Stimulated activated naive CD8-positive, alpha-beta T cell treated with anti-CD3 and anti-CD28 coated beads, Interleukin-15, amount 100 ng/mL, for 72 hours (primary cell): ENCODE data around the gene PCNX1.
A peak's percentile ranks its signal among the peaks of the same experiment; 100 is the strongest.
"Not testable (repeated sequence)": the region's sequence is repeated elsewhere in the genome, so short reads cannot be mapped to it uniquely, and the experiment has no call there.

Experiments
- ATAC-seq: fragments of 150-1000 bp; cut with Tn5 transposase; 2 replicates; pipeline ENCODE4 v1.10.0; 2021; ENCODE audit warnings: mild to moderate bottlenecking, moderate library complexity
- DNase-seq, 2 donors: peaks; one replicate each; pipeline ENCODE4 v3.0.0; 2021 to 2022
- H3K27ac Mint-ChIP-seq, 2 donors: one replicate each; pipeline ENCODE4 v1.8.0; 2022; ENCODE audit warnings: mild to moderate bottlenecking in 2 of 2, mixed read lengths in 2 of 2, moderate library complexity in 2 of 2
- H3K27me3 Mint-ChIP-seq: one replicate; pipeline ENCODE4 v1.8.0; 2022; ENCODE audit warnings: mixed read lengths
- H3K4me1 Mint-ChIP-seq: one replicate; pipeline ENCODE4 v1.8.0; 2022; ENCODE audit warnings: mild to moderate bottlenecking, mixed read lengths
- H3K4me3 Mint-ChIP-seq, 2 donors: one replicate each; pipeline ENCODE4 v1.8.0; 2022; ENCODE audit warnings: mild to moderate bottlenecking in 2 of 2, mixed read lengths in 2 of 2, moderate library complexity in 1 of 2
- H3K9me3 Mint-ChIP-seq, 2 donors: one replicate each; pipeline ENCODE4 v1.8.0; 2022; ENCODE audit warnings: mixed read lengths in 2 of 2

The PCNX1 gene

DNA sequence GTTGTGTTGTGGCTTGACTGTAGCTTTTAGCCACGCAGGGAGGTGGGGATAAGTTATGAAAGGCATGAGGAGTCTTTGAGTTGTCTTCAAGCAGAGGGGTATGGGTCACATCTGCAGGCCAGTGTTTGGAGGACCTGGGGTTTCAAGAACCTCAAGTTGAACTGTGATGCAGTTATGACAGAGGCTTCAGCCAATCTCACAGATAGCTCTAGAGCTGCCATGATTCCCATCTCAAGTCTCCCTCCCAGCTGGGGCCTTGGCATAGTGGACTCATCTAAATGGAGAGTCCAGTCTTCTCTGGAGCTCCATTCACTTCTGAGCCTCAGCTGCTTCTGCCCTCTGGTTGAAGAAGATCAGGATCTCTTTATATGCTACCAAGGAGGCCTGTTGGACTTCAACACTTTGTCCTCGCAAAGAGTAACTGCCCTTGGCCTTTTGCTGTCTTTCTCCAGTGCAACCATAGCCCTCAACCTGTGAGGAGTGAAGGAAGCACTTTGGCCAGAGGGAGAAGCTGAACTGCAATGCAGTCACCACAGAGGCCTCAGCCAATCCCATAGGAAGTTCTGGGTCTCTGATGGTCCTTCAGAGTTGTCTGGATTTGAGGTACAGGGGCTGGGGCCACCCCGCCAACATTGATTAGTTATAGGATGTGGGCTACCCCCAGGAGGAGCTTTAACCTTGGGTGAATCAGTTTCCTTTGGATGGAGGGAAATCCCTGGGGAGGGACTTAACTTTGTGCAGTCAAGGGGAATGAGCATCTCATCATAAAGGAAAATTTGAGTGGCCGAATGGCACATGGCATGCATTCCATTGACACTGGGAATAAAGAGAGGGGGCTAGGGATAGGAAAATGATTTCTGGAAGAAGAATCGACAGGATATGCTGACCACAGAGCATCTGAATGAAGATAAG is 230.5 kb downstream of the PCNX1 start:
- ATAC-seq (no peak), DNase-seq (no peak)
- Mint-ChIP-seq H3K27ac (peak overlapping the region in 1 of 2 donors; percentile 86), H3K4me3 (no peak overlapping the region), H3K4me1 (peaks cover 18% of the 10 kb centered on the region), H3K27me3 (peaks cover 15% of the 10 kb centered on the region), H3K9me3 (no peaks in the 10 kb centered on the region)

DNA sequence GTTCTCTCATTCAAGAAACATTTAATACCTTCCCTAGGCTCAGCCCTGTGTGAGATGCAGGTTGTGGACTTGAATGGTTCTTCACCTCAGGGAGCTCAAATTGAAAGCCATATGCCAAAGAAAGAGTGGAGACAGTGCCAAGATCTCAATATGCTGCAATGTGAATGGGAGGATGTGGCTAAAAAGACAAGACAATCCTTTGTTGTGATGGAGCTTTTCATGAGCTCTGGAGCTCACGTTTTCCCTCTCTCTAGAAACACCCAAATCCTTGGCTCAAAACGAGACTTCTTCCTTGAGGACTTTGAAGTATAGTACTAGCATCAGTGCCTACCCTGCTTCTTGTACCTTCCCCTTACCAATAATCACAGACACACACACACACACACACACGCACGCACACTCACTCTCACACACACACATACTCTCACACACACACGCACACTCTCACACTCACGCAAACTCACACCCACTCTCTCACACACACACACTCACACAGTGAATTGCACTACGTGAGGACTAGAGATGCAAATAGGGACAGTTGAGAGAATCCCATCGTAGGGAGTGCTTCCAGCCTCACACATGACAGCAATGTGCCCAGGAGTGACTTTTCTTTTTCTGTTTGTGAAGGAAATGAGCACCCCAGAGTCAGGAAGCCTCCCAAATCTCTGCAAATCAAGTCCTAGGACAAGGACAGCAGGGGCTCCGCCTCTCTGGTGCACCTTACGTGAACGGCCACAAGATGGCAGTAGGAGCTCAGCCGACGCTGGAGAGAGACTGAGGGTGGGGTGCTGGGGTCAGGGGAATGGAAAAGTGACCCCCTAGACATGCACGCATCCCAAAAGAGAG is 231.4 kb downstream of the PCNX1 start:
- Mint-ChIP-seq H3K27me3 (peaks cover 15% of the 10 kb centered on the region), H3K4me3 (no peak overlapping the region), H3K27ac (no peak overlapping the region), H3K4me1 (peaks cover 27% of the 10 kb centered on the region), H3K9me3 (no peaks in the 10 kb centered on the region)
- DNase-seq (peak; percentile 53 to 58), ATAC-seq (no peak)

DNA sequence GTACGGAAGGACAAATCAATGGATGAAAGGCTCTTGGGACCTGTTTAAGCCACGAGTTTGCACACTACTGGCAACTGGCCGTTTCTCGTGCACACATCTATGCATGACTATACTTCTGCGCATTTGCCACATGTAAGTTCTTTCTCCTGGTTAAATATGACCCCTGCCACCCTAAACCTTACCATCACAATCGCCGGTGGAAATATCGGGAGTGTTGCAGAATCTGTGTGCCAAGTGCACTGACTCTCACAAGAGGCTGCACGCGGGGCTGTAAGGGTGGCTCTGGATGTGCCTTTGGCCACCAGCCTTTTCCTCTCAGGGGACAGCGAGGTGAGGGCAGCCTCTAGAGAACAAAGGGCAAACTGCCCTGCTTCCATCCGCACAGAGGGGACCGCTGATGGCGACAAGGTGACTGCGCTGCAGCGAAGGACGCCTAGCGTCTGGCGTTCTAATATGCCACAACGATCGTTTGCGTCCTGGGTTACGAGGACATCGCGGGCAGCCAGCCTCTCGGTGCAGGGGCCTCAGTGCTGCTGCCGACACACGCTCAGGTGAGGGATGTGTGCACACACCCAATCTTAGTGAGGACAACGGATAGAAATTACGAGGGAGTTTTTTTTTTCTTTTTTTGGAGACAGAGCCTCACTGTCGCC is 232.2 kb downstream of the PCNX1 start:
- H3K4me3 Mint-ChIP-seq, result no peak overlapping the region
- peak in 1 of 2 donors; percentile 15 for DNase-seq
- H3K4me1 Mint-ChIP-seq, result peaks cover 29% of the 10 kb centered on the region
- peaks cover 15% of the 10 kb centered on the region for H3K27me3 Mint-ChIP-seq
- ATAC-seq, result no peak
- no peaks in the 10 kb centered on the region for H3K9me3 Mint-ChIP-seq
- peak overlapping the region in 1 of 2 donors; percentile 12 for H3K27ac Mint-ChIP-seq

DNA sequence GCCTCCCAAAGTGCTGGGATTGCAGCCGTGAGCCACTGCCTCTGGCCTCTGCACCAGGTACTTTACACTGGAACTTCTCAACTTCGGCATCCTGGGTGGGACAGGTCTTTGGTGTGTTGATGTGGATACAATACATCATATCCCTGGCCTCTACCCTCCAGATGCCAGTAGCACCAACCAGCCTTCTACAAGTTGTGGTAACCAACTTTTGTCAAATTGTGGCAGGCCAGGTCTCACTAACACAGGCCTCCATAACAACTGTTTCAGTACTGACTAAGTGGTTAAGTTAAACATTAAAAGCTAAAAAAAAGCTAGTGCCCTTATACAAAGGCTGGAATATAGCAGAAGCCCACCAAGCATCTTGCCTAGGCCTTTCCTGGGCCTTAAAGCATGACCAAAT is 232.9 kb downstream of the PCNX1 start:
- ATAC-seq (no peak), DNase-seq (no peak)
- H3K9me3 Mint-ChIP-seq, result no peaks in the 10 kb centered on the region
- H3K27me3 Mint-ChIP-seq, result peaks cover 15% of the 10 kb centered on the region
- no peak overlapping the region for H3K4me3 Mint-ChIP-seq
- H3K4me1 Mint-ChIP-seq, result peaks cover 29% of the 10 kb centered on the region
- H3K27ac Mint-ChIP-seq, result no peak overlapping the region

DNA sequence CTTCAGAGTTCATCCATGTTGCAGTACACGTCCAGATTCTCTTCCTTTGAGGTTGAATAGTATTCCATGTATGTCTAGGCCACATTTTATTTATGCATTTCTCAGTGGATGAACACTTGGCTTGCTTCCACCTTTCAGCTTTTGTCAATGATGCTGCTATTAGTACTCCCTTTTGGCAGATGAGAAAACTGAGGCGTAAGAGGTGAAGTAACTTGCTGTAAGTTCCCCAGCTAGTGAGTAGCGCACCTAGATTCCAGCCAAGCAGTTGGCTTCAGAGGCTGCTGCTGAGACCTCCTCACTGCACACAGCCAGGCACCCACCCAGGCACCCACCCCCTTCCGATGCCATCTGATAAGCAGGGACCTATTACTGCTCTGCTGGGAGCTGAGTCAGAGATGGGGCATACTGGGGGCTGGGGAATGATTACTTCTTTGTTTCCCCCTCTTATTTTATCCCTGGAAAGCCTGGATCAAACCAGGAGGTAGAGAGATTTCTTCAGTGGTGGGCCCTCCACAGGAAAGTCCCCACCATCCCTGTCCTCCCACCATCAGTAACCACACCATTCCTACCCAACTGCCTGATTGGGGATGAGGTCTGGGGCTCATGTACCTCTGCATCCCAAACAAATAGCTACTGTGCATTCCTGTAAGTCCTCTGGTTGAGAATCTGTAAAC is 234.6 kb downstream of the PCNX1 start:
- H3K4me3 Mint-ChIP-seq, result peak overlapping the region in 1 of 2 donors; percentile 24
- no peaks in the 10 kb centered on the region for H3K9me3 Mint-ChIP-seq
- H3K27me3 Mint-ChIP-seq, result peaks cover 7% of the 10 kb centered on the region
- H3K4me1 Mint-ChIP-seq, result peaks cover 29% of the 10 kb centered on the region
- ATAC-seq (no peak), DNase-seq (no peak)
- H3K27ac Mint-ChIP-seq, result peak overlapping the region; percentile 47 to 54

DNA sequence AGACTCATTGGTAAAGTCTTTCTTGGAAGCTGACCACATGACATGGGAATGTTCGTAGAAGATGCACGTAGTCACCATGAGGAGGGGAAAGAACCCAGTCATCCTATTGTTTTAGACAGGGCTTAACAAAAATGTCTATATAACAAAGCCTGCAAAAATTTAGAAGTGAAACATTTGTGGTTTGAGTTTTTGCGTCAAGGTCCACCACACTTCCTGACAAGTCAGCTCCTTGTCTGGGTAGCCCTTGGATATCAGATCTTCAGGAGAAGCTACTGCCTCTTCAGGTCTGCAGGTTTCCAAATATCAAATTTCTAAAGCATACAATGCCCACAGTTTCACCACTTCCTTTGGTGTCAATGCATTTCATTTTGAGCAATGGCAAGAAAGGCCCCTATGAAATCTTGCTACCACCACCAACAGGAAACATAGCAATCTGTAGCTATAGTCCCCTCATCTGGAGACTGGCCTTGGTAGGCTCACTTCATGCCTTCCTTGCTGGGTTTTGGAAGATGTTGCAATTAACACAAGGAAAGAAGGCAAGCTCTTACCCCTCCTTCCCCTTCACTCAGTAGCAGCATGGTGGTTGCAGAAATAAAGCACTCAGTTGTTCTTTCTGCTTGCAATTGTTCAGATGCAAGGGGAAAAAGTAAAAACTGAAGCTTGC is 235.2 kb downstream of the PCNX1 start:
- Mint-ChIP-seq H3K27me3 (peaks cover under 1% of the 10 kb centered on the region), H3K4me3 (peak overlapping the region; percentile 24 to 63), H3K4me1 (peaks cover 29% of the 10 kb centered on the region), H3K9me3 (no peaks in the 10 kb centered on the region), H3K27ac (peak overlapping the region; percentile 95 to 98)
- DNase-seq, result peak; percentile 31 to 69
- ATAC-seq, result peak; percentile 82

DNA sequence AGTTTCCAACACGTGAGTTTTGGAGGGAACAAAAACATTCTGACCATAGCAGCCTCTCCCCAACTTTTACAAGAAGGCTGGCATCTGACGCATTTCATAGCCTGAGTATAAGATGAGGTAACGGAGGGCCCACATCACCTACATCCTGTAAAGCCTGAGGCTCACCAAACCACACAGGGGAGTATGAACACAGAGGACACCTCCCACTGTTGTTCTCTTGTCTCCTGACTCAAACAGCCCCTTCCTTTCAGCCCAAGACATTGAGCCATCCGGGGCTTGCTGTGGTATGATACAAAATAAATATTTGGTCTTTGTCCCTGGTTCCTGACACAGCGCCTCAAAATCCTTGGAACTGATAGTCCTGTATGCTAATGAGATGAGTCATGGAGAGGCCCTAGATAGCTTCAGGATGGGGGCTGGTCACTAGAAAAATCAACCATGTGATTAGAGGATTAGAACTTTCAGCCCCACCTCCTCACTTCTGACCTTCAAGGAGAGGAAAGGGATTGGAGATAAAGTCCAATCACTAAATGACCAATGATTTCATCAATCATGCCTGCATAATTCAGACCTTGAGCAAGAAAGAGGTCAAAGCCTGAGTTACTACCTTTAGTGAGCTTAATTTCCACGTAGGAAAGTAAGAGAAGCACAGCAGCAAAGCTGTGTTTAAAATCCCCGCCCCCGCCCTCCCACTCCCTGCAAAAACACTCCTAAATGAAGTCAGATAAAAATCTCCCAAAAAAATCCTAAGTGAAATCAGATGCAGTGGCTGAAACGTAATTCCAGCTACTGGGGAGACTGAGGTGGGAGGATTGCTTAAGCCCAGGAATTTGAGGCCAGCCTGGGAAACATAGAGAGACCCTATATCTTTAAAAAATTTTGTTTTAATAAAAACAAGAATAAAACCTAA is 236.4 kb downstream of the PCNX1 start:
- peak; percentile 59 to 83 for DNase-seq
- Mint-ChIP-seq H3K4me3 (peak overlapping the region; percentile 54 to 63), H3K9me3 (no peaks in the 10 kb centered on the region), H3K27me3 (no peaks in the 10 kb centered on the region), H3K4me1 (peaks cover 36% of the 10 kb centered on the region), H3K27ac (peak overlapping the region; percentile 95 to 98)
- peak; percentile 93 for ATAC-seq

DNA sequence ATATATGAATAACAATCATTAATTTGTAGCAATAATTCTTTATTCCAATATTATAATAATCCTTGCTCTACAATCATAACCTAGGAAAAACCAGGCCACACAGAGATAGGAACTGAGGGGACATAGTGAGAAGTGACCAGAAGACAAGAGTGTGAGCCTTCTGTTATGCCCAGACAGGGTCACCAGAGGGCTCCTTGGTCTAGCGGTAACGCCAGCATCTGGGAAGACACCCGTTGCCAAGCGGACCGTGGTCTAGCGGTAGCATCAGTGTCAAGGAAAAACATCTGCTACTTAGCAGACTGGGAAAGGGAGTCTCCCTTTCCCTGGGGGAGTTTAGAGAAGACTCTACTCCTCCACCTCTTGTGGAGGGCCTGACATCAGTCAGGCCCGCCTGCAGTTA is 240.1 kb downstream of the PCNX1 start:
- not testable (repeated sequence) for ATAC-seq, H3K4me3 Mint-ChIP-seq, H3K27me3 Mint-ChIP-seq, DNase-seq, H3K27ac Mint-ChIP-seq
- Mint-ChIP-seq H3K9me3 (peaks cover 7 to 26% of the 10 kb centered on the region in 2 donors), H3K4me1 (peaks cover 28% of the 10 kb centered on the region)

DNA sequence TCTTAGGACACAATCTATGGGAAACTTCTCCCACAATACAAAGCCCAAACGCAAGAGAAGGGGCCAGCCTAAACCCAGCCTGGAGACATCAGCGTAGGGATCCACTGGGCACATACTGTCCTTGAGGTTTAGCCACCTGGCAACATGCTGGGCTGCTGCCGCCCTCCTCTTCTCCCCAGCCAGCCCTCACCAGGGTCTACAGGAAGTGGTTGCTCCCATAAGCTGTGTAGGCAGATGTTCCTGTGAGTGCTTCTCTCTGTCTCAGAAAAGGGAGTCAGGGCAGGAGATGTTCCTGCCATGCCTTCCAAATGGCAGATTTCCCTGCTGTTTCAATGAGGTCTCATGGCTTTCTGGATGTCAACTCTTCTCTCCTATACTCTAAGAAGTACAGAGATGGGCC is 241.4 kb downstream of the PCNX1 start:
- Mint-ChIP-seq H3K27me3 (no peaks in the 10 kb centered on the region), H3K27ac (peak overlapping the region in 1 of 2 donors; percentile 41), H3K9me3 (peaks cover 7 to 26% of the 10 kb centered on the region in 2 donors), H3K4me1 (peaks cover 17% of the 10 kb centered on the region), H3K4me3 (no peak overlapping the region)
- ATAC-seq, result no peak
- no peak for DNase-seq

DNA sequence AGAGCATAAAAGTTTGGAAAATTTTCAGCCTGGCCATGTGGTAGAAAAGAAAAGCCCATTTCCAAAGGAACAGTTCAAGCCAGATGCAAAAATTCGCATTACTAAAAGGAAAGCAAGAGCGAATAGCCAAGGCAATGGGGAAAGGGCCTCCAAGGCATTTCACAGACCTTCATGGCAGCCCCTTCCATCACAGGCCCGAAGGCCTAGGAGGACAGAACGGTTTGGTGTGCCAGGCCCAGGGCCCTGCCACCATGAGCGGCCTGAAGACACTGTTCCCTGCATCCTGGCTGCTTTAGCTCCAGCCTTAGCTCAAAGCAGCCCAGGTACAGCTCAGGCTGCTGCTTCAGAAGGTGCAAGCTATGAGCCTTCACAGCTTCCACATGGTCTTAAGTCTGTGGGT is 243.5 kb downstream of the PCNX1 start:
- ATAC-seq, result no peak
- H3K9me3 Mint-ChIP-seq, result peaks cover 7 to 26% of the 10 kb centered on the region in 2 donors
- H3K27ac Mint-ChIP-seq, result no peak overlapping the region
- peaks cover 12% of the 10 kb centered on the region for H3K27me3 Mint-ChIP-seq
- H3K4me1 Mint-ChIP-seq, result peaks cover 15% of the 10 kb centered on the region
- no peak overlapping the region for H3K4me3 Mint-ChIP-seq
- no peak for DNase-seq

DNA sequence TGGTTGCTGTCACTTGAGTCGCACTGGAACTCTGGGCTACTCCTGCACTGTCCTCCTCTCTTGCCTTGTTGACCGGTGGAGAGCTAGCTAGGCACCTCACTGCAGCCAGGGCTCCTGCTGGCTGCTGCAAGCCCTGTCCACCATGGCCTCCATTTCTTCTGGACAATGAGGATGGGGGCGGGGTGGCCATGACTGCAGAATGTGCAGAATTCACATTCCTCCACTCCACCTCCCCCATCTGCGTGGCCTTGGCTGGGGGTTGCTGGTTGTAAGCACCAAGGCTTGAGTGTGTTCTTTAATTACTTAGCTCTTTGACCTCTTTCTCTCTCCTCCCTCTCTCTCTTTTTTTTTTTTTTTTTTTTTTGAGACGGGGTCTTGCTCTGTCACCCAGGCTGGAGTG is 248.5 kb downstream of the PCNX1 start:
- Mint-ChIP-seq H3K9me3 (peaks cover 3 to 12% of the 10 kb centered on the region in 2 donors), H3K4me3 (no peak overlapping the region), H3K4me1 (no peaks in the 10 kb centered on the region), H3K27ac (no peak overlapping the region), H3K27me3 (peaks cover 12% of the 10 kb centered on the region)
- ATAC-seq, result no peak
- no peak for DNase-seq

DNA sequence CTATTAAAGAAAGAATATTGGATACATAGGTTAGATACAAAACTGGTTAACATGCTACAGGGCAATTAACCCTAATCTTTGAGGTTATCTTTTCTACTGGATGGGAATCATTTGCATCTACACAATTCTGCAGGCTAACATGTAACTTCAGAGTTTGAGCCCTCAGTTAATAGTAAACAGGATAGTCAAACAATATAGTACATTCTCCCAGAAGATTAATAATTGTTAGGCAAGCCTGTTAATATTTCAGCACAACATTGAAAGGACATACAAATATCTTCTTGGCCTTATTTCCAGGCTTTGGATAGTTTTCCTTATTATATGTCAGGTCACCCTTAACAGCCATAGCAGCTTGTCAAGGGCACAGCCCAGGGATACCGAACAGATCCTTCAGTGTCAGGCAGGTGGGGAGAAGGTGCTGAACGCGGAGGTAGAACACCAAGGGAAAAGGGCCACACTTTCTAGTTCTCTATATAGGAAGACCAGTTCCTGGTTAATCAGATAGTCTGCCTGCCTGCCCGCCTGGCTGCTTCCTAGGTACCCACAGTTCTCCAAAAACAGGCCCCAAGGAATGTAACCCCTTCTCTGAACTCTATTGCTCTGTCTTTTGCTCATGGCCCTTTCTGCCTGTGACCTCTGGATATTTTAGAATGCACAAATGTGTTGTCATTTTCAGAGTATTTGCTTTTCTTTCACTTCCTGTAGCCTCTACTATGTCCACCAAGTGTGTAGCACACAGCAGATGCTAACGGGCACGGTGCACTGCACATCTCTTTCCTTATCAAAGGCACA is 256.0 kb downstream of the PCNX1 start:
- no peak for DNase-seq
- H3K27me3 Mint-ChIP-seq, result peaks cover 8% of the 10 kb centered on the region
- H3K27ac Mint-ChIP-seq, result no peak overlapping the region
- no peak for ATAC-seq
- H3K9me3 Mint-ChIP-seq, result peaks cover 10 to 11% of the 10 kb centered on the region in 2 donors
- peaks cover 10% of the 10 kb centered on the region for H3K4me1 Mint-ChIP-seq
- H3K4me3 Mint-ChIP-seq, result no peak overlapping the region
